HUES48 (cell line): Measurements from ENCODE around the gene LENG1.

ENCODE experiments used
- H3K27ac ChIP-seq: one replicate; pipeline ENCODE4 v1.7.0; 2013; ENCODE audit warnings: low read depth, low read length, inconsistent platforms
- H3K27me3 ChIP-seq: 2 replicates; pipeline ENCODE4 v1.6.1; 2013; ENCODE audit warnings: mild to moderate bottlenecking, low read length; ENCODE audit not compliant: control insufficient read depth, insufficient read depth
- H3K36me3 ChIP-seq: 2 replicates; pipeline ENCODE4 v1.6.1; 2013; ENCODE audit warnings: low read length; ENCODE audit not compliant: control insufficient read depth, insufficient read depth
- H3K4me1 ChIP-seq: 2 replicates; pipeline ENCODE4 v1.6.1; 2013; ENCODE audit warnings: mild to moderate bottlenecking, low read length; ENCODE audit not compliant: control insufficient read depth, insufficient read depth
- H3K4me3 ChIP-seq: 2 replicates; pipeline ENCODE4 v1.5.1; 2013; ENCODE audit warnings: mild to moderate bottlenecking, low read depth, low read length
- H3K9ac ChIP-seq: 2 replicates; pipeline ENCODE4 v1.6.1; 2013; ENCODE audit warnings: mild to moderate bottlenecking, low read depth, low read length, moderate library complexity
- H3K9me3 ChIP-seq: 2 replicates; pipeline ENCODE4 v1.6.1; 2013; ENCODE audit warnings: low read length; ENCODE audit not compliant: control insufficient read depth, insufficient read depth

Gene LENG1

DNA sequence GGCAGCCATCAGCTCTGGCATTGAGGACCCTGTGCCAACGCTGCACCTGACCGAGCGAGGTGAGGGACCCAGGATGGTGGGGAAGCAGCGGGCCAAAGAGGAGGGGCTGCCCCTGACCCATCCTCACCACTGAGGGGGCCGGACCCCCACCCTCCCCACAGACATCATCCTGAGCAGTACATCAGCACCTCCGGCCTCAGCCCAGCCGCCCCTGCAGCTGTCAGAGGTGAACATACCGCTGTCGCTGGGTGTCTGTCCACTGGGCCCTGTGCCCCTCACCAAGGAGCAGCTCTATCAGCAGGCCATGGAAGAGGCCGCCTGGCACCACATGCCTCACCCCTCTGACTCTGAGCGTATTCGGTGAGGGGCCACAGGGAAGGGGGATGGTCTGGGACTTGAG, 7.3 kb downstream of the LENG1 start:
- Histone ChIP-seq H3K4me1 (no peaks in the 10 kb centered on the region), H3K27me3 (no peaks in the 10 kb centered on the region), H3K4me3 (no peak overlapping the region), H3K9ac (no peak overlapping the region), H3K36me3 (peaks cover 94% of the 10 kb centered on the region), H3K9me3 (no peaks in the 10 kb centered on the region), H3K27ac (no peak overlapping the region)

DNA sequence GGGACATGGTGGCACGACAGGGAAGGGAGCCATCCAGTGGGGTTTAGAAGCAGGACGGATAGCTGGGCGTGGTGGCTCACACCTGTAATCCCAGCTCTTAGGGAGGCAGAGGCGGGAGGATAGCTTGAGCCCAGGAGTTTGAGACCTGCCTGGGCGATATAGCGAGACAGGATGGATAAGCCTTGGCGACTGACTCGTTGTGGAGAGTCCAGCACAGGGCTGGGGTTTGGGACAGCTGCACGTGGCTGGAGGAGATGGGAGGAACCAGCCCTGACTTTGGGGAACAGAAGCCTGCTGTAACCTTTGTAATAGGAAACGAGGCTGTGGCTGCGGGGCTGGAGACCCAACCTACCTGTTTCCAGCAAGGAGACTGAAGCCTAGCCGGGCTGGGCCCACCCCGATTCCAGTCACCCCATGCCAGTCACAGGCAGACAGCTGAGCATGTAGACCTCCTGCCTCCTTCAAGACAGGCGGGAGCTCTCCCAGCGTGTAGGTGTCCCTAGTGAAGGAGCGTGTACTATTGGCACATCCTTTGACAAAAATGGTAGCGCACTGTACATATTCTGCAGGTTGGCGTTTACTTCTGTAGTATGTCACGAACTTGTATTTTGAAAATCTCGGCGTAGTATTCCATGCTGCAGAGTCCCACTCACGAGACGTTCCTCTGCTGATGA, 8.0 kb downstream of the LENG1 start:
- Histone ChIP-seq H3K4me1 (no peaks in the 10 kb centered on the region), H3K9me3 (no peaks in the 10 kb centered on the region), H3K4me3 (no peak overlapping the region), H3K27me3 (no peaks in the 10 kb centered on the region), H3K27ac (no peak overlapping the region), H3K9ac (no peak overlapping the region), H3K36me3 (peaks cover 95% of the 10 kb centered on the region)

DNA sequence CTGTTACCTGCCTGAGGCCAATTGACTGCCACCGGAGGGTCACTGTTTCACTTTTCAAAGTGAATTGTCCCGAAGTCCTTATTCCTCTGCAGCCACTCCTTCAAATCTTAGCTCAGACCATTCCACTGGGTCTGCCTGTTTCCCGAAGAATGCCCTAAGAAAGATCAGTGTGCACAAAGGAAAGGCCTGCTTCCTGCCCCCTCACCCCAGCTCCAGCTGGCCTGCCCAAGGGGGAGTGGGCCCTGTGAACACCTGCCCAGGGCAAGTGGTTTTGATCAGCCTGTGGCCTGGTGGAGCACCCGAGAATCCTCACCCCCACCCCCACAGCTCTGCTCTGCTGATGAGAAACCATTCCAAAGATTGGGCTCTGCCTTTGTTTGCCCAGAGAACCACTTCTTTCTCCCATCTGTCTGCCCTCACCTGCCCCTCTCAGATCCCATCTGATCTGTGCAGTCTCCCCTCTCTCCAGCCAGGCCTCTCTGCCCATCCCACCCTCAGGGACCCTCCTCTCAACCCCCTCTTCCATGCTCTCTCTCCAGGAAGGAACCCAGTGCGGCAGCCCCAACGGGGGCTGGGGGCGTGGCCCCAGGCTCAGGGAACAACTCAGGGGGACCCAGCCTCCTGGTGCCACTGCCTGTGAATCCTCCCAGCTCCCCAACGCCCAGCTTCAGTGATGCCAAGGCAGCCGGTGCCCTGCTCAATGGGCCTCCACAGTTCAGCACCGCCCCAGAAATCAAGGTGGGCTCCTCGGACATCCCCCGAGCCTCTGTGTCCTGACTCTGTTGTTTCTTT, 10.3 kb downstream of the LENG1 start:
- Histone ChIP-seq H3K36me3 (peaks cover 96% of the 10 kb centered on the region), H3K9me3 (no peaks in the 10 kb centered on the region), H3K9ac (no peak overlapping the region), H3K27ac (no peak overlapping the region), H3K27me3 (no peaks in the 10 kb centered on the region), H3K4me3 (no peak overlapping the region), H3K4me1 (no peaks in the 10 kb centered on the region)

DNA sequence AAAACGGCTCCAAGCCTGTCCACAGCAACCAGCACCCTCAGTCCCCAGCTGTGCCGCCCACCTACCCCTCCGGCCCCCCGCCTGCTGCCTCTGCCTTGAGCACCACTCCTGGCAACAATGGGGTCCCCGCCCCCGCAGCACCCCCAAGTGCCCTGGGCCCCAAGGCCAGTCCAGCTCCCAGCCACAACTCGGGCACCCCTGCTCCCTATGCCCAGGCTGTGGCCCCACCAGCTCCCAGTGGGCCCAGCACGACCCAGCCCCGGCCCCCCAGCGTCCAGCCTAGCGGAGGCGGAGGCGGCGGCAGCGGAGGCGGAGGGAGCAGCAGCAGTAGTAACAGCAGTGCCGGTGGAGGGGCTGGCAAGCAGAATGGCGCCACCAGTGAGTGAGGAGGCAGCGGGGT, 11.4 kb downstream of the LENG1 start:
- Histone ChIP-seq H3K27me3 (no peaks in the 10 kb centered on the region), H3K4me3 (no peak overlapping the region), H3K27ac (no peak overlapping the region), H3K36me3 (peaks cover 96% of the 10 kb centered on the region), H3K9ac (no peak overlapping the region), H3K9me3 (no peaks in the 10 kb centered on the region), H3K4me1 (no peaks in the 10 kb centered on the region)

DNA sequence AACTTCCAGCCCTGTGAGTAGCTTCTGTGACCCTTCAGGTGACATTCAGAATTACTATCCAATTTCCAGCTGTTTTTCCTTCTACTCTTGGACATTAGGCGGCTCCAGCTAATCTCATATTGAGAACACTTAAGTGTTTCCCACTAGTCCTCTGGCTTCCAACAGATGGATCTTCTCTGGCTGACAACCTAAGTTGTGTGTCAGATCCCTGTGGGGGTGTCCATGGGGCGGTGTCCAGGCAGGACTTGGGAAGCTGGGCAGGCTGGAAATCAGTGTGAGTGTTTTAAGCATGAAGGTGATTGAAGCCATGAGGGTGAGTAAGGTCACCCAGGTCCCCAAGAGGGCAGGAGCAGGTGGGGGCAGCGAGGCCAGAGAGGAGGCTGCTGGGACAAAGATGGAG, 11.8 kb downstream of the LENG1 start:
- Histone ChIP-seq H3K27ac (no peak overlapping the region), H3K4me3 (no peak overlapping the region), H3K27me3 (no peaks in the 10 kb centered on the region), H3K36me3 (peaks cover 96% of the 10 kb centered on the region), H3K4me1 (no peaks in the 10 kb centered on the region), H3K9me3 (no peaks in the 10 kb centered on the region), H3K9ac (no peak overlapping the region)

DNA sequence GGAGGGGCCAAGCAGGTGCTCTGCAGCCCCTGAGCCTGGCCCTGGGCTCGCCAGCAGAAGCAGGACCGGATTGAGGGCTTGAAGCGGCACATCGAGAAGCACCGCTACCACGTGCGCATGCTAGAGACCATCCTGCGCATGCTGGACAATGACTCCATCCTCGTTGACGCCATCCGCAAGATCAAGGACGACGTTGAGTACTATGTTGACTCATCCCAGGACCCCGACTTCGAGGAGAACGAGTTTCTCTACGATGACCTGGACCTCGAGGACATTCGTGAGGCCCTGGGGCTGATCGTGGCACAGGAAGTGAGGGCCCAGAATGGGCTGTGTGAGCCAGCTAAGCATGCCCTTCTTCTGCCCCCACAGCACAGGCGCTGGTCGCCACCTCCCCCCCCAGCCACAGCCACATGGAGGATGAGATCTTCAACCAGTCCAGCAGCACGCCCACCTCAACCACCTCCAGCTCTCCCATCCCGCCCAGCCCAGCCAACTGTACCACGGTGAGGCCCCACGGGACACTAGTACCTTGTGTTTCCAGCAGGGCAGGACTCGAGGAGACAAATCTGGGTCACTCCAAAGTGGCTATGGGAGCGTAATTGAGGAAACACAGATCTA, 13.9 kb downstream of the LENG1 start:
- Histone ChIP-seq H3K36me3 (peaks cover 97% of the 10 kb centered on the region), H3K9ac (no peak overlapping the region)

DNA sequence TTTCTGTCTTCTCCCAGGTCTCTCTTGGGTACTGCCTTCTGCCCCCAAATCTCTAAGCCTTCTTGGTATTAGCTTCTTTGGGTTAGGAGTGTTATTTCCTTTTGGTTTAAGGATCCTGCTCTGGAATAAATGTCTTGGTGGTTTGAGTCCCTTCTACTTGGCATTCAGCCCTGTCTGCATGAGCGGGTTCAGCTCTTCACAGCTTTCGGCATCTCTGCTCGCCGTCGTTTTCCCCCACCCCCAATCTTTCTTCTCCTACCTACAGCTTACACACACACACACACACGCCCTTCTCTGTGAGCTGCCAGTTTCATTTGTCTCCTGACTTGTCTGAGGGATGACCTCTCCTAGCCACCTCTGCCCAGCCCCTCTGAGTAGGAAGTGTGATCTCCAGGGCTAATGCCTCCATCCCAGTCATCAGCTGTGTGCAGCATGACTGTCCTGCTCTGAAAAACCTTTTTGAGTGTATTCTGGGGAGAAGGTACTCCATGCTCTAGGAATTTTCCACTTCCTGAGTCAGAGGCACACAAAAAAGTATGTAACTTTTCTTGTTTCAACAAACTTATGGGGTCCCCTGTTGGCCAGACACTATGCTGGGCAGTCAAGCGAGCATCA, 17.2 kb downstream of the LENG1 start:
- Histone ChIP-seq H3K9ac (no peak overlapping the region), H3K4me1 (no peaks in the 10 kb centered on the region; the same call in 1 of the 2 replicates), H3K27me3 (no peaks in the 10 kb centered on the region), H3K27ac (no peak overlapping the region), H3K4me3 (no peak overlapping the region), H3K9me3 (no peaks in the 10 kb centered on the region), H3K36me3 (peaks cover 83% of the 10 kb centered on the region)

More for the DNA sequence above, 13.9 kb downstream of the LENG1 start:
- H3K27me3 ChIP-seq, result no peaks in the 10 kb centered on the region
- no peaks in the 10 kb centered on the region for H3K9me3 ChIP-seq
- no peaks in the 10 kb centered on the region for H3K4me1 ChIP-seq
- H3K4me3 ChIP-seq, result no peak overlapping the region
- H3K27ac ChIP-seq, result no peak overlapping the region

DNA sequence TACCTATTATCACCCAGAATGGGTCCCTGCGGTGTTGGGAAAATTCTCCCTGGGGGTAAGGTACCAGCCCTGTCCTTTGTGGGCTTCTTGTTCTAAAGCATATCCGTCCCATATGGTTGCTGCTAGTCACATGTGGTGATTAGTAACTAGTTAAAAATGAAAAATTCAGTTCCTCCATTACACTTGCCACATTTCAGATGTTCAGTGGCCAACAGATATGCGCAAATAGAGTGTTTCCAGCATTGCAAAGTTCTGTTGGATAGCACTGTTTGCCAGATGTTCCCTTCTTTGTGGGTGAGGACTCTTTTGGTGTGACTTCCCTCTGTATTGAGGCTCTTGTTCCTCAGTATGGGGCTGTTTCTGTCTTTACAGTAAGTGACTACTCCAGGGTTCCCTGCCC, 18.2 kb downstream of the LENG1 start:
- H3K9ac ChIP-seq, result no peak overlapping the region
- H3K4me3 ChIP-seq, result no peak overlapping the region
- no peaks in the 10 kb centered on the region for H3K27me3 ChIP-seq
- no peak overlapping the region for H3K27ac ChIP-seq
- no peaks in the 10 kb centered on the region for H3K9me3 ChIP-seq
- H3K36me3 ChIP-seq, result peaks cover 73% of the 10 kb centered on the region
- H3K4me1 ChIP-seq, result peaks cover under 1% of the 10 kb centered on the region

DNA sequence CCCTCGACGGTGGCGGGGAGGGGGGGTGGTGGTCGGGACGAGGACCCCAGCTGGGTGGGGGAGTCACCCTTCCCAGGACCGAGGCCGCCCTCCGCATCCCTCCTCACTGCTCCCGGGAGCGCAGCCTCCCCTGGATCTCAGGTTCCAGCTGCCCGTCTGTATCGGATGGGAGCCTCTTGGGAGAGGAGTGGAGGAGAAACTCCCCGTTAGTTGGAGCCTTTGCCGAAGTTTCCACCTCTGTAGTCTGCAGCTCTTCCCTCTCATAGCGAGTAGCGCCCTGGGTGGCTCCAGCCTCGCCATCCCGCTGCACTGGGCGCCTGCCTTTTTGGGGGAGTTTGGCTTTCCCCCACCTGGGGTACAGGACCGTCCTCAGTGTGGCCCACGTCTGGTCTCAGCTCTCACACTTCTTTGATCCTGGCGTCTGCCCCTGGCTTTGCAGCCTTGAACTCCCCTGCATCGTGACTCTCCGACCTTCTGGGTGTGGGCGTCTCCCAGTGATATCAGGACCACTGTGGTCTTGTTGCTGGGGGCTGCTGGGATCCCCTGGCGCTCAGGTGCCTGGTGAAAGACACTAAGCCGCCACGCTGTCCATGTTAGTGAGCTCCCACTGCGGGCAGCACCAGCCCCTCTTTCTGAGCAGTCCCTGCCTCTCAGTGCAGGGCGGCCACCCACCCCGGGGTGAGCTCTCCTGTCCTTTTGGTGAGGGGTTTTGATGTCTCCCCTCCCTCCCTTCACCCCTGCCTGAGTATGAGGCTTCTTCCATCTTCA, 20.8 kb downstream of the LENG1 start:
- Histone ChIP-seq H3K9ac (no peak overlapping the region), H3K27me3 (no peaks in the 10 kb centered on the region), H3K9me3 (no peaks in the 10 kb centered on the region), H3K4me1 (peaks cover 7% of the 10 kb centered on the region), H3K36me3 (peaks cover 47% of the 10 kb centered on the region), H3K27ac (no peak overlapping the region), H3K4me3 (peak overlapping the region; percentile 69)

DNA sequence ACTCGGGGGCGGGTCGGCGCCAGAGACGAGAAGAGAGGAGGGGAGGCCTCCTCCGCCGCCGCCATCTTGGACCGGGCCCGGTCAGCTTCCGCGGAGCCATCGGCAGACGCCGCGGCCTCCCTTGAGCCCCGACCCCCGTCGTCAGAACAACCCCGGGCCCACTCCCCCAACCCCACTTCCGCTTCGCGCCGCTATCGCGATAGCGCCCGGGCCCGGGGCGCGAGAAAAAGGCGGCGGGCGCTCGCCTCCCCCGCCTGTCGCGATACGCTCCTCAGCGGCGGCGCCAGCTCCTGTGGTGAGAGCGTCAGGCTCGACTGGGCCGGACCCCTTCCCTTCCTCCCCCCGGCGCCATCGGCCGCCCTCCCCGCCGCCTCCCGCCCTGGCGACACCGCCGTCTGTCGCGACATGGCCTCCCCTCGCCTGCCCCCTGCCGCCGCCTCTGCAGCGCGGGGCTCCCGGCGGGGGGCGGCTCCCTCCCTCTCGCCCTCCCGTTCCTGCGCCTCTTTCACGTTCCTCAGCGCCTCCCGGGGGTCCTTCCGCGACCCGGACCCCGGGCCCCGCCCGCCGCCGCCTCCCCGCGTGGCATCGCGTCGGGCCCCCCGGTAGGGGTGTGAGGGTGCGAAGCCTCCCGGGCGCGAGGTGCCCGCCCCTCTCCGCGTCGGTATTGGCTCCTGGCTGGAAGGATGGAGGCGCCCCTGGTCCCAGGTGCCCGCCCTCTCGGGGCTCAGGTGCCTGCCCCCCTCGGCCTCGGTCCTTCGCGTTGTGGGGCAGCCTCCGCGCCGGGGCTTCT, 21.6 kb downstream of the LENG1 start, which contains the start of gene CNOT3:
Gene CNOT3, plus strand, starts transcription at position 64 of the 790 bp plus-strand sequence. CDS start 5,217 bp downstream, outside the sequence.
- Histone ChIP-seq H3K4me1 (peaks cover 7% of the 10 kb centered on the region), H3K9ac (peak within 1 kb of the TSS; percentile 82), H3K27me3 (no peaks in the 10 kb centered on the region), H3K27ac (peak within 1 kb of the TSS; percentile 95), H3K9me3 (no peaks in the 10 kb centered on the region), H3K36me3 (peaks cover 39% of the 10 kb centered on the region), H3K4me3 (peak within 1 kb of the TSS; percentile 75)
